NCI-H446 treated with DMSO at 0.1 percent for 48 hours (cell line): ENCODE measurements around the gene GCC1.

Experiments
- DNase-seq: peaks from one replicate; lab custom pipeline; 2025; lab: John Stamatoyannopoulos, UW

GCC1 gene

GRCh38 chr7:127536741-127537140, 48.7 kb downstream of the GCC1 start:
- DNase-seq, result no peak

DNA sequence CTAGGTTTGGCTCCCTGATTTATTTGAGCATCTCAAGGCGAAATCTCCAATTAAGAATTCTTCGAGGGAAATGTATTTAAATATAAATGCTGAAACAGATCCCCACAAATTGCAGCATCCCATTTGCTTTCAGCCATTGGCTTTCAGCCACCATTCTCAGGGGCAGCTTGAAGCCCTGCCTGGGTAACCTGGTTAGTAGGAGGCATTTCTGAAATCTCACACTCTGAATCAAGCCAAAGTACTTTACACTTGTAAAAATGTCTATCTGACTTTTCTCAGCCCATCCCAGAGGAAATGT, 49.1 kb downstream of the GCC1 start:
- no peak for DNase-seq

DNA sequence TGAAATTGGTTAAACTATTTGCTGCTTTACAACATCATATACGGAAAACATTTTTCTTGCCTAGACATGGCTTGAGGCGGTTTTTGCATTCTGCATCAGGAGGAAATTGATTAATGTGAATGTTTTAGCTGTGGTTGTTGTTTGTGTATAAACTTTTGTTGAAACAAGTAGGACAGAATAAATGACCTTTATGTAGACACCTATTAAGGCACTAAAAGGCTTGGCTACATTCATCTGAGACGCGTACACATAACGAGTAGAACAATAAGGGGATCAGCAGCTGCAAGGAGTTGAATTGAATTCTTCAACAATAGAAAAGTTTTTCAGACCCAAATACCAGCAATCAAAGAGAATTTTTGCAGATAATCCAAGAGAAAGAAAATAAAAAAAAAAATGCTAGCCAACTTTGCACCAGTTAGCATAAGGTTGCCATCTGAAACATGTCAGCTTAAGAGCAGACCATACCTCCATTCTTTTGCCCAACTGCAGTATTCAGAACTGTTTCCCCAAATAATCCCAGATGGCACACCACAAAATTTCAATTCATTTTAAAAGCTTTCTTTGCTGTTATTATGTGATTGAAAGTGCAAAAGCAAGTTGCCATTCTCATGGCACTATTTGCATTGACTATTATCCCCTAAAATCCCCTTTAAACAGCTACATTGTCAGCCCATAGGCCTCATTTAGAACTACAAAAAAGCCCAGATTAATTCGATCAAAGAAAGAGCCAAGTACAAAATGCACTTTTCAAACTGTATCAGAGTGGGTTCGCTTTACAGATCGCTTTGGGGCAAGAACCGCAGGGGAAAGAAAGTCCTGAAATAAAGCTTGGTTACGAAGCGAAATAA, 49.6 kb downstream of the GCC1 start:
- DNase-seq, result no peak

DNA sequence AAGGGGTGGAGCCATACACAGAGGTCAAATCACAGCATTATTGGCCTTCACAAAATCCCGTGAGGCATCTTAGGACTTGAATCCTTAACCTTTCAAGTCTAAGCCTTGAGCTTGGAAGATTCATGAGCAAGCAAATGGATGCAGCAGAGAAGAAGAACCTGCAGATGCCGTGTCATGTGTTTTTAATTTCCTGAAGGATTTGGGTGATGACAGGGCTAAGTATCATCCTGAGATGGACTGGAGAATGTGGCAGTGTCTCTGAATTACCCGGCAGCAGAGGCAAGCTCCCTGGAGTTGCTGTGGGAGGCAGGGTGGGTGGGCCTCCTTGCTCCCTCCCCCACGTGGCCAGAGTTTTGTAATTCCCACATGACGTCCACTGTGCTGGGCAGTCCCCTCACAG, 50.8 kb downstream of the GCC1 start:
- DNase-seq, result no peak

GRCh38 chr7:127532736-127533135, 52.7 kb downstream of the GCC1 start:
- no peak for DNase-seq

GRCh38 chr7:127532151-127532550, 53.2 kb downstream of the GCC1 start:
- no peak for DNase-seq
